Activated naive CD8-positive, alpha-beta T cell treated with anti-CD3 and anti-CD28 coated beads, Interleukin-2, amount 10 ng/mL, durations not matched to agents 7 days and 5 days (primary cell): ENCODE data around the gene CEP57. TPM values are rescaled to one million over a fixed set of nuclear protein-coding genes. Genes with fewer than 3 reads are reported as not detected.
"Not testable (repeated sequence)": the region's sequence is repeated elsewhere in the genome, so short reads cannot be mapped to it uniquely, and the experiment has no call there.

ENCODE experiments used
- ATAC-seq: fragments of 150-1000 bp; cut with Tn5 transposase; one replicate; pipeline ENCODE4 v1.10.0; 2021; ENCODE audit warnings: low read depth, moderate library complexity
- POLR2A ChIA-PET: fragments of 350-600 bp; sonication (Branson Sonifier 250); formaldehyde crosslinking; loops from one replicate; lab custom pipeline; 2021; ENCODE audit warnings: antibody characterized with exemption; lab: Charles Lee
- DNase-seq: peaks from one replicate; pipeline ENCODE4 v3.0.0; 2021
- H3K27ac Mint-ChIP-seq: one replicate; pipeline ENCODE4 v1.8.0; 2022; ENCODE audit warnings: mild to moderate bottlenecking, mixed read lengths
- H3K27me3 Mint-ChIP-seq: one replicate; pipeline ENCODE4 v1.8.0; 2022; ENCODE audit warnings: mild to moderate bottlenecking, moderate library complexity, mixed read lengths
- H3K36me3 Mint-ChIP-seq: one replicate; pipeline ENCODE4 v1.8.0; 2021; ENCODE audit warnings: mild to moderate bottlenecking, mixed read lengths
- H3K4me1 Mint-ChIP-seq: one replicate; pipeline ENCODE4 v1.8.0; 2021; ENCODE audit warnings: mixed read lengths
- H3K4me3 Mint-ChIP-seq: one replicate; pipeline ENCODE4 v1.8.0; 2022; ENCODE audit warnings: mild to moderate bottlenecking, moderate library complexity, mixed read lengths
- H3K9me3 Mint-ChIP-seq: one replicate; pipeline ENCODE4 v1.8.0; 2021; ENCODE audit warnings: mixed read lengths
- total RNA-seq, 2 experiments: library from RNA; stranded (reverse); gene quantifications; one replicate each; pipeline ENCODE4 v1.2.3, GENCODE V29; 2021

CEP57 gene
- total RNA-seq, 2 experiments from 2014 or later = 101 to 106 TPM

DNA sequence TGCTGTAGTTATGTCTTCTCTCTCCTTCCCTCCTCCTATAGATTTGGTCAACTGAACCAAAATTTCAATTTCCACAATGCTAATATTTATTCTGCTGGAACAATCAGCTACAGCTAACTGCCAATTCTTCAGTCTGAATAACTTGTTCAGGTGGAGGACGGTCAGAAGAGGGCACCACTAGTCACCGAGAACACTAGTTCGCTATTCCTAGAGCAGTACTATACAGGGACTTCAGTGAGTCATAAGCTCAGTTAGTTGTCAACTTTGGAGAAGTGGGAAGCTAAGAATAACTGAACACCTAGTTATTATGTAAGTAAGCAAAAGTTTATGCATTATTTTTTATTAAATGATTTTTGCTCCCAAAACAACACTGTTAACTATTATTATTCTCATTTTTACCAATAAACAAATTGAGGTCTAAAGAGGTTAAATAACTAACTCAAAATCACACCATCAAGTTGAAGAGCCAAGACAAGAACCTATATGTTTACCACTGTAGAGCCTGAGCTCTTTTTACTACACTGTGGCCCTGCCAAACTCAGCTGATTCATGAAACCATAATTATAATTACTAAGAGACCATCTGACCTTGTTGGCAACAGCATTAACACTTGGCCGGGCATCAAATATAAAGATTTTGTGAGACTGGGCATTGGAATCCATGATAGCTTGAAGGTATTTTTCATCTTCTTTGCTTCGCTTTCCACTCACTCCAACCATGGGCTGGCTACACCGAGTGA is 59.0 kb downstream of the CEP57 start:
- Mint-ChIP-seq H3K9me3 (no peaks in the 10 kb centered on the region), H3K4me1 (no peaks in the 10 kb centered on the region), H3K4me3 (no peak overlapping the region), H3K27me3 (no peaks in the 10 kb centered on the region), H3K27ac (no peak overlapping the region), H3K36me3 (peaks cover 11% of the 10 kb centered on the region)
- POLR2A ChIA-PET = interaction anchor here (1.0 kb wide), 1 partner anchor 541 kb away, joined by 3 read pairs; the partner anchor contains the start of genes CCDC82 and JRKL
- DNase-seq (no peak), ATAC-seq (peak; percentile 42)

- Mint-ChIP-seq H3K9me3 (no peaks in the 10 kb centered on the region), H3K36me3 (peaks cover 7% of the 10 kb centered on the region), H3K4me1 (no peaks in the 10 kb centered on the region), H3K27me3 (no peaks in the 10 kb centered on the region), H3K27ac (no peak overlapping the region), H3K4me3 (no peak overlapping the region)
- POLR2A ChIA-PET = interaction anchor here (1.0 kb wide), 1 partner anchor 540 kb away, joined by 3 read pairs; the partner anchor contains the start of genes CCDC82 and JRKL
- DNase-seq = no peak
- ATAC-seq = no peak
Observed at GRCh38 chr11:95850137-95850536, 59.8 kb downstream of the CEP57 start.

GRCh38 chr11:95853138-95853537 is 62.8 kb downstream of the CEP57 start:
- Mint-ChIP-seq H3K27me3 (no peaks in the 10 kb centered on the region), H3K36me3 (peaks cover 10% of the 10 kb centered on the region), H3K9me3 (no peaks in the 10 kb centered on the region)

GRCh38 chr11:95853862-95854261 is 63.6 kb downstream of the CEP57 start:
- ATAC-seq (no peak), DNase-seq (no peak)
- Mint-ChIP-seq H3K4me3 (no peak overlapping the region), H3K27me3 (no peaks in the 10 kb centered on the region), H3K9me3 (no peaks in the 10 kb centered on the region), H3K4me1 (no peaks in the 10 kb centered on the region), H3K27ac (no peak overlapping the region), H3K36me3 (peaks cover 8% of the 10 kb centered on the region)
- POLR2A ChIA-PET = no interaction called here

More at GRCh38 chr11:95853138-95853537, 62.8 kb downstream of the CEP57 start:
- ATAC-seq = no peak
- Mint-ChIP-seq H3K4me1 (no peaks in the 10 kb centered on the region), H3K27ac (no peak overlapping the region), H3K4me3 (no peak overlapping the region)
- POLR2A ChIA-PET = no interaction called here
- no peak for DNase-seq

GRCh38 chr11:95854362-95854761 is 64.1 kb downstream of the CEP57 start:
- H3K27me3 Mint-ChIP-seq, H3K9me3 Mint-ChIP-seq, POLR2A ChIA-PET, ATAC-seq, H3K4me1 Mint-ChIP-seq, H3K4me3 Mint-ChIP-seq, DNase-seq, H3K27ac Mint-ChIP-seq, H3K36me3 Mint-ChIP-seq: not testable (repeated sequence)

DNA sequence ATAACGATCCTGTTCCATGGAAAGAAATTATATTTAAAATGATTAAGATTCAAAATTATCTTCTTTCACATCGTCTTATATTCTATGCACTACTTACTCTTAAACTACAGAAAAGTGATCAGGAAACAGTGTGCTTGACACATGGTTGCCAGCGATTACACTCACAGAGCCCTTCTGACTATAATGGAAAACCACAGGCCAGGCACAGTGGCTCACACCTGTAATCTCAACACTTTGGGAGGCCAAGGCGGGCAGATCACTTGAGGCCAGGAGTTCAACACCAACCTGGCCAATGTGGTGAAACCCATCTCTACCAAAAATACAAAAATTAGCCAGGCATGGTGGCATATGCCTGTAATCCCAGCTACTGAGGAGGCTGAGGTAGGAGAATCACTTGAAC is 69.7 kb downstream of the CEP57 start:
- DNase-seq, ATAC-seq, POLR2A ChIA-PET, H3K27ac Mint-ChIP-seq, H3K4me1 Mint-ChIP-seq, H3K27me3 Mint-ChIP-seq, H3K4me3 Mint-ChIP-seq, H3K9me3 Mint-ChIP-seq: not testable (repeated sequence)
- peaks cover 13% of the 10 kb centered on the region for H3K36me3 Mint-ChIP-seq

- ATAC-seq (no peak), DNase-seq (no peak)
- POLR2A ChIA-PET = no interaction called here
- H3K36me3 Mint-ChIP-seq = peaks cover 14% of the 10 kb centered on the region
- no peaks in the 10 kb centered on the region for H3K9me3 Mint-ChIP-seq
- no peak overlapping the region for H3K4me3 Mint-ChIP-seq
- no peaks in the 10 kb centered on the region for H3K27me3 Mint-ChIP-seq
- H3K4me1 Mint-ChIP-seq = no peaks in the 10 kb centered on the region
- H3K27ac Mint-ChIP-seq = no peak overlapping the region
Observed at GRCh38 chr11:95863486-95864140, 73.3 kb downstream of the CEP57 start.

GRCh38 chr11:95867105-95867504 is 76.8 kb downstream of the CEP57 start:
- peaks cover 17% of the 10 kb centered on the region for H3K36me3 Mint-ChIP-seq
- H3K4me1 Mint-ChIP-seq = no peaks in the 10 kb centered on the region
- ATAC-seq (no peak), DNase-seq (no peak)
- no peaks in the 10 kb centered on the region for H3K9me3 Mint-ChIP-seq
- no peak overlapping the region for H3K27ac Mint-ChIP-seq
- no peaks in the 10 kb centered on the region for H3K27me3 Mint-ChIP-seq
- POLR2A ChIA-PET = no interaction called here
- H3K4me3 Mint-ChIP-seq = no peak overlapping the region

DNA sequence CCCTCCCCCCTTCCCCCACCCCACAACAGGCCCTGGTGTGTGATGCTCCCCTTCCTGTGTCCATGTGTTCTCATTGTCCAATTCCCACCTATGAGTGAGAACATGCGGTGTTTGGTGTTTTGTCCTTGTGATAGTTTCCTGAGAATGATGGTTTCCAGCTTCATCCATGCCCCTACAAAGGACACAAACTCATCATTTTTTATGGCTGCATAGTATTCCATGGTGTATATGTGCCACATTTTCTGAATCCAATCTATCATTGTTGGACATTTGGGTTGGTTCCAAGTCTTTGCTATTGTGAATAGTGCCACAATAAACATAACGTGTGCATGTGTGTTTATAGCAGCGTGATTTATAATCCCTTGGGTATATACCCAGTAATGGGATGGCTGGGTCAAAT is 80.6 kb downstream of the CEP57 start:
- H3K4me3 Mint-ChIP-seq, H3K27ac Mint-ChIP-seq, H3K9me3 Mint-ChIP-seq, POLR2A ChIA-PET, DNase-seq, H3K27me3 Mint-ChIP-seq, H3K4me1 Mint-ChIP-seq, ATAC-seq: not testable (repeated sequence)
- H3K36me3 Mint-ChIP-seq = peaks cover 17% of the 10 kb centered on the region

DNA sequence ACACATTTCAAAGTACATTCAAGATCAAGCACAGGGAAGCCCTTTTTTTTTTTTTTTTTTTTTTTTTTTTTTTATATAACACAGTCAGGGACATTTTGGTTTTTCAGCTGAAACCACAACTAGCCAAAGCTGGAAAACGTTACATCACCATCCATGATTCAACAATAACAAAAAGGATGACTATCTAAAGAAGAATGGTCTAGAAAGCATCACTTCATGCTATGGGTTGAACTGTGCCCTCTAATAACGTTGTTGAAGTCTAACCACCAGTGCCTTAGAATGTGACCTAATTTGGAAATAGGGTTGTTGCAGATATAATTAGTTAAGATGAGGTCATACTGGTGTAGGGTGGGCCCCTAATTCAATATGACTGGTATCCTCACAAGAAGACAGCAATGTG is 87.0 kb downstream of the CEP57 start:
- ATAC-seq (no peak), DNase-seq (no peak)
- Mint-ChIP-seq H3K27ac (no peak overlapping the region), H3K4me3 (no peak overlapping the region), H3K27me3 (no peaks in the 10 kb centered on the region), H3K4me1 (peaks cover 2% of the 10 kb centered on the region), H3K36me3 (peaks cover 31% of the 10 kb centered on the region), H3K9me3 (peaks cover 9% of the 10 kb centered on the region)
- POLR2A ChIA-PET = no interaction called here

Other genes starting within 250 kb of the CEP57 start
- gene FAM76B, start 716 bp upstream of the CEP57 start, total RNA-seq = 10 to 100 TPM; 57.3 to 59.9 TPM
- gene MTMR2, start 133.6 kb downstream of the CEP57 start, total RNA-seq = 10 to 100 TPM; 21.3 to 24.1 TPM